ENCODE results near the gene SIGLECL1.

SIGLECL1 gene

DNA sequence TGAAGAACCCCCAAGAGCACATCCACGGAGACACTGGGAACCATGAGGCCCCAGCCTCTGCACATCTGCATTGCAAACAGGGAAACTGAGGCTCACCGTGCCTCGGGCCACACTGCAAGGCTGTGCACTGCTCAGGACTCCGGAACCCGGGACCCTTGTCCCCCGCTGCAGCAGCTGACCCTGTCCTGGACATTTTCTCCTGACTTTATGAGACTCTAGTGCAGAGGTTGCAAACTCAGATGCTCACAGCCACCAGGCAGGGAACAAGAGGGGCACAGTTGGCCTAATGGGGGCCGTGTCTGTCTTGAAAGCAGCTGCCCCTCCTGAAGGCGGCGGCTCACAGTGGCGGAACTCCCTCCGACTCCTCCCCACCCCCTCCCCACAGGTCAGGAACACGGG is 44.1 kb downstream of the SIGLECL1 start:
- ChIA-PET POLR2A (ENCODE audit: low non-redundant PET) (no interaction called here), CTCF (interaction anchor here (0.6 kb wide), 1 partner anchor 15 kb away, joined by 5 read pairs; no protein-coding TSS in a partner anchor)
- DNase-seq (ENCODE audit: low spot score) = no peak
- TF ChIP-seq, protein P1, sequence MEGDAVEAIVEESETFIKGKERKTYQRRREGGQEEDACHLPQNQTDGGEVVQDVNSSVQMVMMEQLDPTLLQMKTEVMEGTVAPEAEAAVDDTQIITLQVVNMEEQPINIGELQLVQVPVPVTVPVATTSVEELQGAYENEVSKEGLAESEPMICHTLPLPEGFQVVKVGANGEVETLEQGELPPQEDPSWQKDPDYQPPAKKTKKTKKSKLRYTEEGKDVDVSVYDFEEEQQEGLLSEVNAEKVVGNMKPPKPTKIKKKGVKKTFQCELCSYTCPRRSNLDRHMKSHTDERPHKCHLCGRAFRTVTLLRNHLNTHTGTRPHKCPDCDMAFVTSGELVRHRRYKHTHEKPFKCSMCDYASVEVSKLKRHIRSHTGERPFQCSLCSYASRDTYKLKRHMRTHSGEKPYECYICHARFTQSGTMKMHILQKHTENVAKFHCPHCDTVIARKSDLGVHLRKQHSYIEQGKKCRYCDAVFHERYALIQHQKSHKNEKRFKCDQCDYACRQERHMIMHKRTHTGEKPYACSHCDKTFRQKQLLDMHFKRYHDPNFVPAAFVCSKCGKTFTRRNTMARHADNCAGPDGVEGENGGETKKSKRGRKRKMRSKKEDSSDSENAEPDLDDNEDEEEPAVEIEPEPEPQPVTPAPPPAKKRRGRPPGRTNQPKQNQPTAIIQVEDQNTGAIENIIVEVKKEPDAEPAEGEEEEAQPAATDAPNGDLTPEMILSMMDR (conservative IDR thresholded peaks at IDR 0.05; ENCODE audit: low read depth) = no peak
- H3K27ac ChIP-seq = no peak overlapping the region

- no peak for DNase-seq (ENCODE audit: low spot score)
- TF ChIP-seq, protein P1 (conservative IDR thresholded peaks at IDR 0.05; ENCODE audit: low read depth) = no peak
- H3K27ac ChIP-seq = no peak overlapping the region
- CTCF ChIA-PET = interaction anchor here (0.6 kb wide), 2 partner anchors 14 to 121 kb away, joined by 3 to 5 read pairs; no protein-coding TSS in a partner anchor
- POLR2A ChIA-PET (ENCODE audit: low non-redundant PET) = no interaction called here
Observed at GRCh38 chr19:51295382-51296126, 44.7 kb downstream of the SIGLECL1 start.

DNA sequence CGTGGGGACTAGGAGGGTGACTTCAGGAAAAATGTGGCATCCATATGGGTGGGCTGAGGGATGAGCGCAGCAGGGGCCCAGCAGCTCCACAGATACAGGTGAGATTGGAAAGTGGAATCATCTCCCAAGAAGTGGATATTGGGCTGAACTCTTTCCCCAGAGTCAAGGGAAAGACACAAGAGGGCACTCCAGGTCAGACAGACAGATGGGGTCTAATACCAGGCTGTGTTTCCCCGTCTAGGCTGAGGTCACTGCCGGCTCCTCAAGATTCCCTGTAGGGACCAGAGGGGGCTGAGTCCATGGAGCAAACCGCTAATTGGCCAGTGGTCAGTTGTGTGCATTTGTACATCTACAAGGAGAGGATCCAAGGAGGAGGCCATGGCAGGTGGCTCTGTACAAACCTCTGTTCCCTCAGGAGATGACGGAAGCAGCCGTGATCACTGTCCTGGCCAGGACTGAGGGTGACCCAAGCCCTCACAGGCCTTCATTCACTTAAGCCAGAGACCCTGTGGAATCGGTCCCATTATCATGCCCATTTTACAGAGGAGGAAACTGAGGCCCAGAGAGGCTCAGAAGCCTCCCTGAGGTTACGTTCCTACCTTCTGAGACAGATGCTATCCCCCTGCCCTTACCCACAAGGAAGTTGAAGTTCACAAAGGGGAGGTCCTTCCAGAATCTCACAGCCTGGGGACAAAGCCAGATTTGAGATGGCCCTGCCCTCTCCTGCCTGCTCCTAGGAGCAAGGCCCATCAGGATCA is 45.6 kb downstream of the SIGLECL1 start:
- CTCF ChIA-PET = interaction anchor here (0.6 kb wide), 1 partner anchor 120 kb away, joined by 3 read pairs; no protein-coding TSS in a partner anchor
- POLR2A ChIA-PET (ENCODE audit: low non-redundant PET) = no interaction called here
- H3K27ac ChIP-seq = no peak overlapping the region
- TF ChIP-seq, protein P1 (conservative IDR thresholded peaks at IDR 0.05; ENCODE audit: low read depth) = no peak
- no peak for DNase-seq (ENCODE audit: low spot score)

- CTCF ChIA-PET = no interaction called here
- TF ChIP-seq, protein P1 (conservative IDR thresholded peaks at IDR 0.05; ENCODE audit: low read depth) = no peak
- no peak for DNase-seq (ENCODE audit: low spot score)
- no peak overlapping the region for H3K27ac ChIP-seq
- POLR2A ChIA-PET (ENCODE audit: low non-redundant PET) = no interaction called here
Observed at GRCh38 chr19:51297406-51297805, 46.5 kb downstream of the SIGLECL1 start.

DNA sequence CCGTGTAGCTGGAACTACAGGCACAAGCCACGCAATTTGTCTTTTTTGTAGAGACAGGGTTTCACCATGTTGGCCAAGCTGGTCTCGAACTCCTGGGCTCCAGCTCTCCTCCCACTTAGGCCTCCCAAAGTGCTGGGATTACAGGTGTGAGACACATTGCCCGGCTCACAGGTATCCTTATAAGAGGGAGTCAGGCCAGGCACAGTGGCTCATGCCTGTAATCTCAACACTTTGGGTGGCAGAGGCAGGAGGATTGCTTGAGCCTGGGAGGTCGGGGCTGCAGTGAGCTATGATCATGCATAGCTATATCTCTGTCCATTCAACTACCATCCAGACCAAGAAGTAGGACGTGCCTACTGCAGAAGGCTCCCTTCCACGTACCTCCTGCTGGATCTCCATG is 50.4 kb downstream of the SIGLECL1 start:
- ChIA-PET POLR2A (ENCODE audit: low non-redundant PET) (no interaction called here), CTCF (no interaction called here)
- no peak overlapping the region for H3K27ac ChIP-seq
- no peak for DNase-seq (ENCODE audit: low spot score)
- TF ChIP-seq, protein P1 (conservative IDR thresholded peaks at IDR 0.05; ENCODE audit: low read depth) = no peak

DNA sequence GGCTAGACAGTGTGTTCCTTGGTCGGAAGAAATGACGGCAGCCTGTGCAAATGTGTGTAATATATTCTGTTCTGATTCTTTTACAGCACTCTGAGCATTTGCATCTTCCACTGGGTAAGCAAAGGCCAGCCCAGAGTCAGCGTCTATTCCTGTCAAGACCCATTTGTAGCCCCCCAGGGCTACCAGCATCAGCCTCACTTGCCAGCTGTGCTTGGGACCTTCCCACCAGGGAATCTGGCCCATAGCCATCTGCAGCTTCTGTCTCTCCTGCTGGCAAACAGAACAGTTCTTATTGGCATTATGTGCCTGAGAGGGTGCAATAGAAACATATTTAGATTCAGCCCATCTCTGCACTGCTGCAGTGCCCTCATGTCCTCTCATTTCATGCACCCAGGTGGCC is 54.6 kb downstream of the SIGLECL1 start:
- H3K27ac ChIP-seq = no peak overlapping the region
- POLR2A ChIA-PET (ENCODE audit: low non-redundant PET) = no interaction called here
- no peak for DNase-seq (ENCODE audit: low spot score)
- CTCF ChIA-PET = no interaction called here
- TF ChIP-seq, protein P1 (conservative IDR thresholded peaks at IDR 0.05; ENCODE audit: low read depth) = no peak

All from RWPE1 (cell line).